MM.1S (cell line): ENCODE measurements around the gene WDR76.

Experiments used
- DNase-seq: peaks from one replicate; pipeline ENCODE4 v3.0.0-alpha.2; 2015
- H2AFZ ChIP-seq: fragments of 300-600 bp; sonication (generic); 2 replicates; pipeline ENCODE4 v1.6.0; 2016; ENCODE audit warnings: antibody characterized with exemption, low read length
- H3F3A ChIP-seq: fragments of 300-600 bp; sonication (generic); 2 replicates; pipeline ENCODE4 v1.6.1; 2016; ENCODE audit warnings: mild to moderate bottlenecking, antibody characterized with exemption, low read length, moderate library complexity, mixed read lengths; ENCODE audit not compliant: insufficient read depth
- H3K27ac ChIP-seq: fragments of 300-600 bp; sonication (generic); 2 replicates; pipeline ENCODE4 v1.5.1; 2016; ENCODE audit warnings: mild to moderate bottlenecking, low read length
- H3K27me3 ChIP-seq: fragments of 300-600 bp; sonication (generic); replicated peaks from 2 replicates; pipeline ENCODE4 v1.6.0; 2016; ENCODE audit warnings: low read length; ENCODE audit not compliant: insufficient read depth
- H3K36me3 ChIP-seq: fragments of 300-600 bp; sonication (generic); replicated peaks from 2 replicates; pipeline ENCODE4 v1.6.1; 2016; ENCODE audit warnings: mild to moderate bottlenecking, low read length, mixed read lengths; ENCODE audit not compliant: insufficient read depth
- H3K4me1 ChIP-seq: fragments of 300-600 bp; sonication (generic); 2 replicates; pipeline ENCODE4 v1.6.1; 2016; ENCODE audit warnings: low read length, mixed read lengths
- H3K4me2 ChIP-seq: fragments of 300-600 bp; sonication (generic); 2 replicates; pipeline ENCODE4 v1.6.0; 2016; ENCODE audit warnings: low read depth, low read length
- H3K4me3 ChIP-seq: fragments of 300-600 bp; sonication (generic); 2 replicates; pipeline ENCODE4 v1.5.1; 2016; ENCODE audit warnings: low read length, mixed read lengths
- H3K79me2 ChIP-seq: fragments of 300-600 bp; sonication (generic); 2 replicates; pipeline ENCODE4 v1.6.1; 2016; ENCODE audit warnings: mixed run types, low read length, mixed read lengths
- H3K9ac ChIP-seq: fragments of 300-600 bp; sonication (generic); 2 replicates; pipeline ENCODE4 v1.6.1; 2016; ENCODE audit warnings: low read length, mixed read lengths
- H3K9me2 ChIP-seq: fragments of 300-600 bp; sonication (generic); replicated peaks from 2 replicates; pipeline ENCODE4 v1.6.1; 2016; ENCODE audit warnings: mild to moderate bottlenecking, low read length, mixed read lengths; ENCODE audit not compliant: insufficient read depth
- H3K9me3 ChIP-seq: fragments of 300-600 bp; sonication (generic); replicated peaks from 2 replicates; pipeline ENCODE4 v1.6.1; 2016; ENCODE audit warnings: mild to moderate bottlenecking, low read length, mixed read lengths; ENCODE audit not compliant: insufficient read depth
- H4K20me1 ChIP-seq: fragments of 300-600 bp; sonication (generic); 2 replicates; pipeline ENCODE4 v1.6.1; 2016; ENCODE audit warnings: mild to moderate bottlenecking, low read length, moderate library complexity, mixed read lengths; ENCODE audit not compliant: insufficient read depth
- EZH2 ChIP-seq: fragments of 300-600 bp; sonication (generic); optimal IDR thresholded peaks from 2 replicates; pipeline ENCODE3; 2017; ENCODE audit warnings: low read depth, mild to moderate bottlenecking, antibody characterized with exemption, low read length, mixed read lengths
- EZH2phosphoT487 ChIP-seq: fragments of 300-600 bp; sonication (generic); IDR thresholded peaks from 2 replicates; pipeline ENCODE4 v1.6.1; 2018; ENCODE audit warnings: antibody characterized with exemption, low read length
- TF ChIP-seq, protein P1 (sequence below): fragments of 300-600 bp; sonication (generic); IDR thresholded peaks from 2 replicates; pipeline ENCODE4 v1.5.1; 2016; ENCODE audit warnings: antibody characterized with exemption, low read length, mixed read lengths

Gene WDR76

GRCh38 chr15:43873651-43874050, 46.8 kb downstream of the WDR76 start:
- Histone ChIP-seq H3K79me2 (no peaks in the 10 kb centered on the region), H3K9me2 (no peaks in the 10 kb centered on the region), H4K20me1 (peaks cover 3% of the 10 kb centered on the region; the same call in 1 of the 2 replicates), H3F3A (no peaks in the 10 kb centered on the region), H3K4me3 (no peak overlapping the region), H3K9me3 (no peaks in the 10 kb centered on the region), H3K27ac (no peak overlapping the region), H3K9ac (no peak overlapping the region), H3K4me1 (no peaks in the 10 kb centered on the region), H3K36me3 (peaks cover 9% of the 10 kb centered on the region; the same call in 1 of the 2 replicates), H3K27me3 (no peaks in the 10 kb centered on the region), H3K4me2 (no peak overlapping the region), H2AFZ (no peak overlapping the region)
- no peak for DNase-seq
- TF ChIP-seq EZH2 (no peak), EZH2phosphoT487 (no peak)
- TF ChIP-seq, protein P1, sequence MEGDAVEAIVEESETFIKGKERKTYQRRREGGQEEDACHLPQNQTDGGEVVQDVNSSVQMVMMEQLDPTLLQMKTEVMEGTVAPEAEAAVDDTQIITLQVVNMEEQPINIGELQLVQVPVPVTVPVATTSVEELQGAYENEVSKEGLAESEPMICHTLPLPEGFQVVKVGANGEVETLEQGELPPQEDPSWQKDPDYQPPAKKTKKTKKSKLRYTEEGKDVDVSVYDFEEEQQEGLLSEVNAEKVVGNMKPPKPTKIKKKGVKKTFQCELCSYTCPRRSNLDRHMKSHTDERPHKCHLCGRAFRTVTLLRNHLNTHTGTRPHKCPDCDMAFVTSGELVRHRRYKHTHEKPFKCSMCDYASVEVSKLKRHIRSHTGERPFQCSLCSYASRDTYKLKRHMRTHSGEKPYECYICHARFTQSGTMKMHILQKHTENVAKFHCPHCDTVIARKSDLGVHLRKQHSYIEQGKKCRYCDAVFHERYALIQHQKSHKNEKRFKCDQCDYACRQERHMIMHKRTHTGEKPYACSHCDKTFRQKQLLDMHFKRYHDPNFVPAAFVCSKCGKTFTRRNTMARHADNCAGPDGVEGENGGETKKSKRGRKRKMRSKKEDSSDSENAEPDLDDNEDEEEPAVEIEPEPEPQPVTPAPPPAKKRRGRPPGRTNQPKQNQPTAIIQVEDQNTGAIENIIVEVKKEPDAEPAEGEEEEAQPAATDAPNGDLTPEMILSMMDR: no peak

GRCh38 chr15:43876872-43877271, 50.1 kb downstream of the WDR76 start:
- Histone ChIP-seq H2AFZ (no peak overlapping the region), H3K9me2 (no peaks in the 10 kb centered on the region), H4K20me1 (no peaks in the 10 kb centered on the region; the same call in 1 of the 2 replicates), H3K9ac (no peak overlapping the region), H3K9me3 (no peaks in the 10 kb centered on the region), H3K4me2 (no peak overlapping the region), H3K36me3 (0 out of 2 replicates have a peak, but pooled peaks cover 3% of the 10 kb centered on the region), H3K79me2 (no peaks in the 10 kb centered on the region), H3K4me3 (no peak overlapping the region), H3K4me1 (no peaks in the 10 kb centered on the region), H3K27me3 (no peaks in the 10 kb centered on the region), H3K27ac (no peak overlapping the region), H3F3A (no peaks in the 10 kb centered on the region)
- no peak for DNase-seq
- TF ChIP-seq, protein P1: no peak
- no peak for TF ChIP-seq EZH2phosphoT487
- TF ChIP-seq EZH2: no peak

DNA sequence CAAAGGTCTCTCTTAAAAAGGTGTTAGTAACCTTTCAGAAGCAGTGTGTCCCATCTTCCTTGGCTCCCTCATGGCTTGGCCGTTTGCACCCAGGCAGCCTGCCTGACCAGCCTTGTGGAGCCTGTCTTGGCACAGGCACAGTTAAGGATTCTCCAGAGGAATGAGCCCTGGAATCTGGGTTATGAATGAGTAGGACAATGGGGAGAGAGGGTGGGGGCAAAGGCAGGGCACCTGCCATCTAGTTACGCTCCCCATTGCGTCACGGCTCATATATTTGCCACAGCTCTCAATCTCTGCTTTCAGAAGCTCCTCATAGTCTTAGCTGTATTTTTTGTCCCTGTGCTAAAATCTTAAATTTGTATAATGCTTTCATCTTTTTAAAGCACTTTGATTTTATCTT, 50.6 kb downstream of the WDR76 start:
- Histone ChIP-seq H3K4me1 (no peaks in the 10 kb centered on the region), H3K9me2 (no peaks in the 10 kb centered on the region), H4K20me1 (no peaks in the 10 kb centered on the region; the same call in 1 of the 2 replicates), H3K27me3 (no peaks in the 10 kb centered on the region), H3F3A (no peaks in the 10 kb centered on the region), H3K9me3 (no peaks in the 10 kb centered on the region), H2AFZ (no peak overlapping the region), H3K36me3 (0 out of 2 replicates have a peak, but pooled peaks cover 3% of the 10 kb centered on the region), H3K9ac (no peak overlapping the region), H3K79me2 (no peaks in the 10 kb centered on the region), H3K27ac (no peak overlapping the region), H3K4me3 (no peak overlapping the region), H3K4me2 (no peak overlapping the region)
- TF ChIP-seq, protein P1: no peak
- no peak for TF ChIP-seq EZH2
- TF ChIP-seq EZH2phosphoT487: no peak
- no peak for DNase-seq
